Inflammatory macrophage (primary cell): ENCODE results near the gene HHAT.
A peak's percentile ranks its signal among the peaks of the same experiment; 100 is the strongest.

ENCODE experiments used
- DNase-seq, 2 donors: peaks; one replicate each; pipeline ENCODE4 v3.0.0-alpha.2; 2020 to 2022

The HHAT gene

GRCh38 chr1:210446479-210446878 lies 117.8 kb downstream of the HHAT start:
- DNase-seq: peak in 1 of 2 donors; percentile 59

- DNase-seq: no peak
These were observed 118.9 kb downstream of the HHAT start for GRCh38 chr1:210447456-210448057.

- peak; percentile 11 to 27 for DNase-seq
These were observed 119.7 kb downstream of the HHAT start for GRCh38 chr1:210448297-210448892.

GRCh38 chr1:210455840-210456603 lies 127.3 kb downstream of the HHAT start:
- DNase-seq: no peak

- DNase-seq: peak; percentile 56 to 75
These were observed 128.1 kb downstream of the HHAT start for GRCh38 chr1:210456731-210457255.

- no peak for DNase-seq
These were observed 128.9 kb downstream of the HHAT start for GRCh38 chr1:210457568-210457967.

- DNase-seq: no peak
These were observed 135.9 kb downstream of the HHAT start for GRCh38 chr1:210464519-210465039.

- no peak for DNase-seq
These were observed 136.4 kb downstream of the HHAT start for GRCh38 chr1:210465150-210465549.

GRCh38 chr1:210467440-210468043 lies 138.8 kb downstream of the HHAT start:
- DNase-seq: no peak

GRCh38 chr1:210469441-210469840 lies 140.7 kb downstream of the HHAT start:
- DNase-seq: no peak

- peak in 1 of 2 donors; percentile 28 for DNase-seq
These were observed 146.6 kb downstream of the HHAT start for GRCh38 chr1:210475321-210475720.

GRCh38 chr1:210475806-210476205 lies 147.1 kb downstream of the HHAT start:
- no peak for DNase-seq

GRCh38 chr1:210476730-210477129 lies 148.0 kb downstream of the HHAT start:
- DNase-seq: no peak

GRCh38 chr1:210477328-210477924 lies 148.7 kb downstream of the HHAT start:
- DNase-seq: no peak

- no peak for DNase-seq
These were observed 150.1 kb downstream of the HHAT start for GRCh38 chr1:210478820-210479219.

GRCh38 chr1:210482491-210482890 lies 153.8 kb downstream of the HHAT start:
- DNase-seq: no peak

- DNase-seq: no peak
These were observed 154.4 kb downstream of the HHAT start for GRCh38 chr1:210482945-210483617.

GRCh38 chr1:210483821-210484220 lies 155.1 kb downstream of the HHAT start:
- DNase-seq: no peak

GRCh38 chr1:210487021-210487420 lies 158.3 kb downstream of the HHAT start:
- no peak for DNase-seq

GRCh38 chr1:210489491-210489890 lies 160.8 kb downstream of the HHAT start:
- DNase-seq: no peak

GRCh38 chr1:210490781-210491180 lies 162.1 kb downstream of the HHAT start:
- DNase-seq: no peak

GRCh38 chr1:210496063-210496462 lies 167.4 kb downstream of the HHAT start:
- no peak for DNase-seq
